H1 (cell line): ENCODE data around the gene DYTN. TPM values are rescaled to one million over a fixed set of nuclear protein-coding genes. Genes with fewer than 3 reads are reported as not detected.

ENCODE experiments used
- CEBPB ChIP-seq: IDR thresholded peaks from 2 replicates; pipeline ENCODE4 v1.6.1; 2012; ENCODE audit warnings: low read depth, low read length
- EP300 ChIP-seq, 2 experiments: IDR thresholded peaks; 1 replicate in 1 of 2; 2 replicates in 1 of 2; pipeline ENCODE4 v1.6.1; 2011 to 2012; ENCODE audit warnings: low read depth in 2 of 2, low read length in 2 of 2, mild to moderate bottlenecking in 2 of 2, borderline replicate concordance in 1 of 2, inconsistent platforms in 1 of 2, moderate library complexity in 1 of 2
- GTF2F1 ChIP-seq: IDR thresholded peaks from 2 replicates; pipeline ENCODE4 v1.6.1; 2012; ENCODE audit warnings: low read depth, low read length, improper control_type of control experiment, borderline replicate concordance
- polyA plus RNA-seq, 7 experiments: library from polyadenylated mRNA; depleted of rRNA in 3 of 7; stranded (reverse) in 5 of 7; unstranded in 2 of 7; fragments of >200 nt in 5 of 7; fragments of 200-250 nt in 2 of 7; gene quantifications; 1 replicate in 5 of 7; 2 replicates in 1 of 7; 4 replicates in 1 of 7; pipeline versions ENCODE4 v1.2.1 to v1.2.3, GENCODE V29; 2011 to 2013; ENCODE audit warnings: missing spikeins in 2 of 7, mixed read lengths in 2 of 7
- total RNA-seq: library from RNA; stranded (reverse); fragmentation: NEBNext Ultra II Directional; extraction: Animal tissue kit (Norgen Biotek cat#: 25700); gene quantifications from 2 replicates; pipeline ENCODE4 v1.2.1, GENCODE V29; 2021

The DYTN gene
- total and polyA plus RNA-seq, 2 of the 8 experiments (the other 6 are each of a cell fraction or from before 2014, with no cell fraction given): not detected

DNA sequence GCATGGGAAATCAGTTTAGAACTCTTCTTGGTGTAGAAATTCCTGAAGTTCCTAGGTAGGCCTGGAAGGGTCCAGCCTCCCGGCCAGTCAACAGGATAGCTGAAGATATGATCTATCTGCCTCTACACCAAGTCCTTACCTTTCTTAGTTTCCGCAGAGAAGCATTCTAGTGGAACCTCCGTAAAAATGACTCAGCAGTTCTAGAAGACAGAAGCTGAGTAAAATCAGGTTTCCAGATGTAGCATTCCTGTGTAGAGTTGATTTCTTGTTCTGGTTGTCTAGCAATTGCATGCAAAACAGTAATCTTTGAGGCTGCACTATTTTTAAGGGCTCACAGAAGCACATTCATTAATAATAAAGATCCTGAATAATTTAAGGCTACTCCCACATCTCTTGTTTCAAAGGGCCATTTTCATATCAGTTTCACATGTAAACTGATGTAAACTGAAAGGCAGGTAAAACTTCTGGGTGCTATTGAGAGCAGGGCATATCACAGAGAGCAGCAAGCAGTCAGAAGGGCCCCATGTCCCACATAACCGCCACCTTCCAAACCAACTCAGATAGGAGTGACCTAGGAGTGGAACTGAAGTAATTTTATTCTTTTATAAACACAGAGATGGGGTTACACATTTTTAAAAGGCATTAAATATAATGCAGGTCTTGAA lies 3.2 kb upstream of the DYTN start (continued):
- TF ChIP-seq EP300 (IDR thresholded peaks at IDR 0.05; ENCODE audit: borderline replicate concordance in 1 of 2, low read depth in 2 of 2, low read length in 2 of 2) (no peak), GTF2F1 (no peak), CEBPB (no peak)
- TF ChIP-seq, all 59 proteins: peak for 0
